ENCODE measurements around the gene SERGEF. TPM values are rescaled to one million over a fixed set of nuclear protein-coding genes. Genes with fewer than 3 reads are reported as not detected.

SERGEF gene
- total and polyA plus RNA-seq, 2 of the 13 experiments (the other 11 are each of a cell fraction or from before 2014, with no cell fraction given), result 54.5 to 114 TPM

DNA sequence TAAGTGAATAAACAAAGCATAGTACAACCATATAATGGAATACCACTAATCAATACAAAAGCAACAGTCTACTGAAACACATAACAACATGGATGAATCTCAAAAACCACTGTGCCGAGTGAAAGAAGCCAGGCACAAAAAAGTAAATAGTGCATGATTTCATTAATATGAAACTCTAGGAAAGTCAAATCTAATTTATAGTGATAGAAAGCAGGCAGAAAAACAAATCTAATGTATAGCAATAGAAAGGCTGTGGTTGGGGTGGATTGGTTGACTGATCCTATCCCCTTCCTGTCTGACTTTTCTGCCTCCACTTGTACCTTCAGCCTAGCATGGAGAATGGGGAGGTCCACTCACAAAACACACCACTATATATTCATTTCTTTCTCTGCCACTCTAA is 115.4 kb downstream of the SERGEF start (continued):
- TF ChIP-seq, protein P1, sequence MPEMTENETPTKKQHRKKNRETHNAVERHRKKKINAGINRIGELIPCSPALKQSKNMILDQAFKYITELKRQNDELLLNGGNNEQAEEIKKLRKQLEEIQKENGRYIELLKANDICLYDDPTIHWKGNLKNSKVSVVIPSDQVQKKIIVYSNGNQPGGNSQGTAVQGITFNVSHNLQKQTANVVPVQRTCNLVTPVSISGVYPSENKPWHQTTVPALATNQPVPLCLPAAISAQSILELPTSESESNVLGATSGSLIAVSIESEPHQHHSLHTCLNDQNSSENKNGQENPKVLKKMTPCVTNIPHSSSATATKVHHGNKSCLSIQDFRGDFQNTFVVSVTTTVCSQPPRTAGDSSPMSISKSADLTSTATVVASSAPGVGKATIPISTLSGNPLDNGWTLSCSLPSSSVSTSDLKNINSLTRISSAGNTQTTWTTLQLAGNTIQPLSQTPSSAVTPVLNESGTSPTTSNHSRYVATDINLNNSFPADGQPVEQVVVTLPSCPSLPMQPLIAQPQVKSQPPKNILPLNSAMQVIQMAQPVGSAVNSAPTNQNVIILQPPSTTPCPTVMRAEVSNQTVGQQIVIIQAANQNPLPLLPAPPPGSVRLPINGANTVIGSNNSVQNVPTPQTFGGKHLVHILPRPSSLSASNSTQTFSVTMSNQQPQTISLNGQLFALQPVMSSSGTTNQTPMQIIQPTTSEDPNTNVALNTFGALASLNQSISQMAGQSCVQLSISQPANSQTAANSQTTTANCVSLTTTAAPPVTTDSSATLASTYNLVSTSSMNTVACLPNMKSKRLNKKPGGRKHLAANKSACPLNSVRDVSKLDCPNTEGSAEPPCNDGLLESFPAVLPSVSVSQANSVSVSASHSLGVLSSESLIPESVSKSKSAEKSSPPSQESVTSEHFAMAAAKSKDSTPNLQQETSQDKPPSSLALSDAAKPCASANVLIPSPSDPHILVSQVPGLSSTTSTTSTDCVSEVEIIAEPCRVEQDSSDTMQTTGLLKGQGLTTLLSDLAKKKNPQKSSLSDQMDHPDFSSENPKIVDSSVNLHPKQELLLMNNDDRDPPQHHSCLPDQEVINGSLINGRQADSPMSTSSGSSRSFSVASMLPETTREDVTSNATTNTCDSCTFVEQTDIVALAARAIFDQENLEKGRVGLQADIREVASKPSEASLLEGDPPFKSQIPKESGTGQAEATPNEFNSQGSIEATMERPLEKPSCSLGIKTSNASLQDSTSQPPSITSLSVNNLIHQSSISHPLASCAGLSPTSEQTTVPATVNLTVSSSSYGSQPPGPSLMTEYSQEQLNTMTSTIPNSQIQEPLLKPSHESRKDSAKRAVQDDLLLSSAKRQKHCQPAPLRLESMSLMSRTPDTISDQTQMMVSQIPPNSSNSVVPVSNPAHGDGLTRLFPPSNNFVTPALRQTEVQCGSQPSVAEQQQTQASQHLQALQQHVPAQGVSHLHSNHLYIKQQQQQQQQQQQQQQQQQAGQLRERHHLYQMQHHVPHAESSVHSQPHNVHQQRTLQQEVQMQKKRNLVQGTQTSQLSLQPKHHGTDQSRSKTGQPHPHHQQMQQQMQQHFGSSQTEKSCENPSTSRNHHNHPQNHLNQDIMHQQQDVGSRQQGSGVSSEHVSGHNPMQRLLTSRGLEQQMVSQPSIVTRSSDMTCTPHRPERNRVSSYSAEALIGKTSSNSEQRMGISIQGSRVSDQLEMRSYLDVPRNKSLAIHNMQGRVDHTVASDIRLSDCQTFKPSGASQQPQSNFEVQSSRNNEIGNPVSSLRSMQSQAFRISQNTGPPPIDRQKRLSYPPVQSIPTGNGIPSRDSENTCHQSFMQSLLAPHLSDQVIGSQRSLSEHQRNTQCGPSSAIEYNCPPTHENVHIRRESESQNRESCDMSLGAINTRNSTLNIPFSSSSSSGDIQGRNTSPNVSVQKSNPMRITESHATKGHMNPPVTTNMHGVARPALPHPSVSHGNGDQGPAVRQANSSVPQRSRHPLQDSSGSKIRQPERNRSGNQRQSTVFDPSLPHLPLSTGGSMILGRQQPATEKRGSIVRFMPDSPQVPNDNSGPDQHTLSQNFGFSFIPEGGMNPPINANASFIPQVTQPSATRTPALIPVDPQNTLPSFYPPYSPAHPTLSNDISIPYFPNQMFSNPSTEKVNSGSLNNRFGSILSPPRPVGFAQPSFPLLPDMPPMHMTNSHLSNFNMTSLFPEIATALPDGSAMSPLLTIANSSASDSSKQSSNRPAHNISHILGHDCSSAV (CRISPR knock-in tag; IDR thresholded peaks at IDR 0.05; ENCODE audit: borderline replicate concordance), result no peak
- TF ChIP-seq ZNF235 (CRISPR knock-in tag; IDR thresholded peaks at IDR 0.05; ENCODE audit: borderline replicate concordance) (no peak), HNF4A (CRISPR knock-in tag; IDR thresholded peaks at IDR 0.05) (no peak), ZNF816 (CRISPR knock-in tag; IDR thresholded peaks at IDR 0.05; ENCODE audit: borderline replicate concordance) (no peak), SOX5 (CRISPR knock-in tag; IDR thresholded peaks at IDR 0.05; ENCODE audit: borderline replicate concordance) (no peak), PTBP1 (IDR thresholded peaks at IDR 0.05; ENCODE audit: low read depth, low read length, poor library complexity, severe bottlenecking) (no peak), EED (CRISPR knock-in tag; IDR thresholded peaks at IDR 0.05) (no peak)
- TF ChIP-seq, protein P2, sequence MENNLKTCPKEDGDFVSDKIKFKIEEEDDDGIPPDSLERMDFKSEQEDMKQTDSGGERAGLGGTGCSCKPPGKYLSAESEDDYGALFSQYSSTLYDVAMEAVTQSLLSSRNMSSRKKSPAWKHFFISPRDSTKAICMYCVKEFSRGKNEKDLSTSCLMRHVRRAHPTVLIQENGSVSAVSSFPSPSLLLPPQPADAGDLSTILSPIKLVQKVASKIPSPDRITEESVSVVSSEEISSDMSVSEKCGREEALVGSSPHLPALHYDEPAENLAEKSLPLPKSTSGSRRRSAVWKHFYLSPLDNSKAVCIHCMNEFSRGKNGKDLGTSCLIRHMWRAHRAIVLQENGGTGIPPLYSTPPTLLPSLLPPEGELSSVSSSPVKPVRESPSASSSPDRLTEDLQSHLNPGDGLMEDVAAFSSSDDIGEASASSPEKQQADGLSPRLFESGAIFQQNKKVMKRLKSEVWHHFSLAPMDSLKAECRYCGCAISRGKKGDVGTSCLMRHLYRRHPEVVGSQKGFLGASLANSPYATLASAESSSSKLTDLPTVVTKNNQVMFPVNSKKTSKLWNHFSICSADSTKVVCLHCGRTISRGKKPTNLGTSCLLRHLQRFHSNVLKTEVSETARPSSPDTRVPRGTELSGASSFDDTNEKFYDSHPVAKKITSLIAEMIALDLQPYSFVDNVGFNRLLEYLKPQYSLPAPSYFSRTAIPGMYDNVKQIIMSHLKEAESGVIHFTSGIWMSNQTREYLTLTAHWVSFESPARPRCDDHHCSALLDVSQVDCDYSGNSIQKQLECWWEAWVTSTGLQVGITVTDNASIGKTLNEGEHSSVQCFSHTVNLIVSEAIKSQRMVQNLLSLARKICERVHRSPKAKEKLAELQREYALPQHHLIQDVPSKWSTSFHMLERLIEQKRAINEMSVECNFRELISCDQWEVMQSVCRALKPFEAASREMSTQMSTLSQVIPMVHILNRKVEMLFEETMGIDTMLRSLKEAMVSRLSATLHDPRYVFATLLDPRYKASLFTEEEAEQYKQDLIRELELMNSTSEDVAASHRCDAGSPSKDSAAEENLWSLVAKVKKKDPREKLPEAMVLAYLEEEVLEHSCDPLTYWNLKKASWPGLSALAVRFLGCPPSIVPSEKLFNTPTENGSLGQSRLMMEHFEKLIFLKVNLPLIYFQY (CRISPR knock-in tag; IDR thresholded peaks at IDR 0.05; ENCODE audit: borderline replicate concordance), result no peak
- TF ChIP-seq, protein P3, sequence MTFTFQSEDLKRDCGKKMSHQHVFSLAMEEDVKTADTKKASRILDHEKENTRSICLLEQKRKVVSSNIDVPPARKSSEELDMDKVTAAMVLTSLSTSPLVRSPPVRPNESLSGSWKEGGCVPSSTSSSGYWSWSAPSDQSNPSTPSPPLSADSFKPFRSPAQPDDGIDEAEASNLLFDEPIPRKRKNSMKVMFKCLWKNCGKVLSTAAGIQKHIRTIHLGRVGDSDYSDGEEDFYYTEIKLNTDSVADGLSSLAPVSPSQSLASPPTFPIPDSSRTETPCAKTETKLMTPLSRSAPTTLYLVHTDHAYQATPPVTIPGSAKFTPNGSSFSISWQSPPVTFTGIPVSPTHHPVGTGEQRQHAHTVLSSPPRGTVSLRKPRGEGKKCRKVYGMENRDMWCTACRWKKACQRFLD (CRISPR knock-in tag; IDR thresholded peaks at IDR 0.05; ENCODE audit: borderline replicate concordance), result no peak
